Endothelial cell (in vitro differentiated cells): ENCODE results near the gene GALNT18. TPM values are rescaled to one million over a fixed set of nuclear protein-coding genes. Genes with fewer than 3 reads are reported as not detected.

ENCODE experiments used
- DNase-seq: peaks from one replicate; pipeline ENCODE4 v3.0.0; 2021; ENCODE audit warnings: low spot score
- H3K27ac Mint-ChIP-seq: one replicate; pipeline ENCODE4 v1.8.0; 2021; ENCODE audit warnings: mixed read lengths, inconsistent platforms; ENCODE audit not compliant: unreplicated experiment
- H3K27me3 Mint-ChIP-seq: one replicate; pipeline ENCODE4 v1.8.0; 2021; ENCODE audit warnings: mild to moderate bottlenecking, moderate library complexity, mixed read lengths, inconsistent platforms; ENCODE audit not compliant: unreplicated experiment
- H3K36me3 Mint-ChIP-seq: one replicate; pipeline ENCODE4 v1.8.0; 2021; ENCODE audit warnings: mild to moderate bottlenecking, low read depth, mixed read lengths, inconsistent platforms; ENCODE audit not compliant: unreplicated experiment
- H3K4me1 Mint-ChIP-seq: one replicate; pipeline ENCODE4 v1.8.0; 2021; ENCODE audit warnings: mild to moderate bottlenecking, mixed read lengths, inconsistent platforms; ENCODE audit not compliant: unreplicated experiment
- H3K4me3 Mint-ChIP-seq: one replicate; pipeline ENCODE4 v1.8.0; 2021; ENCODE audit warnings: mild to moderate bottlenecking, mixed read lengths, inconsistent platforms; ENCODE audit not compliant: unreplicated experiment
- H3K9me3 Mint-ChIP-seq: one replicate; pipeline ENCODE4 v1.8.0; 2021; ENCODE audit warnings: mixed read lengths, inconsistent platforms; ENCODE audit not compliant: unreplicated experiment
- total RNA-seq: library from RNA; stranded (reverse); fragmentation: NEBNext Ultra II Directional; extraction: Animal tissue kit (Norgen Biotek cat#: 25700); gene quantifications from one replicate; pipeline ENCODE4 v1.2.1, GENCODE V29; 2021; ENCODE audit not compliant: unreplicated experiment
- TF ChIP-seq, protein P1 (sequence below): fragments of 200-600 bp; sonication (generic); IDR thresholded peaks from one replicate; pipeline ENCODE4 v1.5.0; 2021; ENCODE audit warnings: antibody characterized with exemption; ENCODE audit not compliant: unreplicated experiment

GALNT18 gene
- total RNA-seq, 1 donor from 2014 or later, result 87.6 TPM

- Mint-ChIP-seq H3K9me3 (no peaks in the 10 kb centered on the region), H3K36me3 (peaks cover 19% of the 10 kb centered on the region), H3K4me3 (no peak overlapping the region), H3K27me3 (peaks cover 8% of the 10 kb centered on the region), H3K27ac (no peak overlapping the region), H3K4me1 (peaks cover 3% of the 10 kb centered on the region)
- DNase-seq, result no peak
- TF ChIP-seq, protein P1, sequence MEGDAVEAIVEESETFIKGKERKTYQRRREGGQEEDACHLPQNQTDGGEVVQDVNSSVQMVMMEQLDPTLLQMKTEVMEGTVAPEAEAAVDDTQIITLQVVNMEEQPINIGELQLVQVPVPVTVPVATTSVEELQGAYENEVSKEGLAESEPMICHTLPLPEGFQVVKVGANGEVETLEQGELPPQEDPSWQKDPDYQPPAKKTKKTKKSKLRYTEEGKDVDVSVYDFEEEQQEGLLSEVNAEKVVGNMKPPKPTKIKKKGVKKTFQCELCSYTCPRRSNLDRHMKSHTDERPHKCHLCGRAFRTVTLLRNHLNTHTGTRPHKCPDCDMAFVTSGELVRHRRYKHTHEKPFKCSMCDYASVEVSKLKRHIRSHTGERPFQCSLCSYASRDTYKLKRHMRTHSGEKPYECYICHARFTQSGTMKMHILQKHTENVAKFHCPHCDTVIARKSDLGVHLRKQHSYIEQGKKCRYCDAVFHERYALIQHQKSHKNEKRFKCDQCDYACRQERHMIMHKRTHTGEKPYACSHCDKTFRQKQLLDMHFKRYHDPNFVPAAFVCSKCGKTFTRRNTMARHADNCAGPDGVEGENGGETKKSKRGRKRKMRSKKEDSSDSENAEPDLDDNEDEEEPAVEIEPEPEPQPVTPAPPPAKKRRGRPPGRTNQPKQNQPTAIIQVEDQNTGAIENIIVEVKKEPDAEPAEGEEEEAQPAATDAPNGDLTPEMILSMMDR, result no peak
These were observed 237.0 kb downstream of the GALNT18 start for GRCh38 chr11:11384829-11385228.

GRCh38 chr11:11383995-11384394 is 237.8 kb downstream of the GALNT18 start:
- Mint-ChIP-seq H3K27me3 (peaks cover 11% of the 10 kb centered on the region), H3K9me3 (no peaks in the 10 kb centered on the region), H3K27ac (no peak overlapping the region), H3K4me3 (no peak overlapping the region), H3K36me3 (peaks cover 23% of the 10 kb centered on the region), H3K4me1 (peaks cover 3% of the 10 kb centered on the region)
- TF ChIP-seq, protein P1, result no peak
- DNase-seq, result no peak

- Mint-ChIP-seq H3K36me3 (peaks cover 30% of the 10 kb centered on the region), H3K4me3 (no peak overlapping the region), H3K27me3 (peaks cover 11% of the 10 kb centered on the region), H3K27ac (no peak overlapping the region), H3K9me3 (no peaks in the 10 kb centered on the region), H3K4me1 (peaks cover 3% of the 10 kb centered on the region)
- DNase-seq, result no peak
- TF ChIP-seq, protein P1, result no peak
These were observed 238.8 kb downstream of the GALNT18 start for GRCh38 chr11:11382858-11383532.

DNA sequence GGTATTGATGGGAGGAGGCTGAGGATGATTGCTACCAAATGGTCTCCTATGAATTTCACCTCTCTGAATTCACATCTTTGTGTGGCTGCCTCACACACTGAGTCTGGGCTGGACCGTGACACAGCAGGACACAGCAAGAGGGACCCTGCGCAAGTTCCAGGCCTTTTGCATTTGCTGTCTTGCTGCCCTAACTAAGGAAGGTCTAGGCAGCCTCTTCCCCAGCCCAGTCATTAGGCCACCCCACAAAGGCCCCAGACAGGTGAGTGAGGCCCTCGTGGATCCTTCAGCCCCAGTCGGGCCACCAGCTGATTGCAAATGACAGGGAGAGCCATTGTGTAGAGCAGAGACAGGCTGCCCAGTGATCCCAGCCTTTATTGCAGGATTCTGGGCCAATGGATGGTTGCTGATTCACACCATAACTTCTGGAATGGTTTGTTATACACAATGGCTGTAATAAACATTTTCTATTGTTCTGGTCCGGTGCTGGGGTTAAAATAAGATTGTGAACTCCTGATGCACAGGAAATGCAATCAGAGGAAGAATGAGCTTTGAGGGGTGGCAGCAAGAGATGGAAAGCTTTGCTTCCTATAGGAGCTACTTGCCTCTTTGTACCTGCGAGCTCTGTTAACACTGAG is 240.2 kb downstream of the GALNT18 start:
- no peak for DNase-seq
- Mint-ChIP-seq H3K4me3 (no peak overlapping the region), H3K4me1 (peaks cover 3% of the 10 kb centered on the region), H3K27ac (no peak overlapping the region), H3K27me3 (peaks cover 10% of the 10 kb centered on the region), H3K36me3 (peaks cover 39% of the 10 kb centered on the region), H3K9me3 (no peaks in the 10 kb centered on the region)
- TF ChIP-seq, protein P1, result no peak

GRCh38 chr11:11380883-11381282 is 240.9 kb downstream of the GALNT18 start:
- no peak for DNase-seq
- Mint-ChIP-seq H3K4me3 (no peak overlapping the region), H3K27me3 (peaks cover 12% of the 10 kb centered on the region), H3K36me3 (peaks cover 40% of the 10 kb centered on the region), H3K27ac (no peak overlapping the region), H3K4me1 (peaks cover 3% of the 10 kb centered on the region), H3K9me3 (no peaks in the 10 kb centered on the region)
- TF ChIP-seq, protein P1, result no peak
